ENCODE results near the gene PIGT.

Gene PIGT

DNA sequence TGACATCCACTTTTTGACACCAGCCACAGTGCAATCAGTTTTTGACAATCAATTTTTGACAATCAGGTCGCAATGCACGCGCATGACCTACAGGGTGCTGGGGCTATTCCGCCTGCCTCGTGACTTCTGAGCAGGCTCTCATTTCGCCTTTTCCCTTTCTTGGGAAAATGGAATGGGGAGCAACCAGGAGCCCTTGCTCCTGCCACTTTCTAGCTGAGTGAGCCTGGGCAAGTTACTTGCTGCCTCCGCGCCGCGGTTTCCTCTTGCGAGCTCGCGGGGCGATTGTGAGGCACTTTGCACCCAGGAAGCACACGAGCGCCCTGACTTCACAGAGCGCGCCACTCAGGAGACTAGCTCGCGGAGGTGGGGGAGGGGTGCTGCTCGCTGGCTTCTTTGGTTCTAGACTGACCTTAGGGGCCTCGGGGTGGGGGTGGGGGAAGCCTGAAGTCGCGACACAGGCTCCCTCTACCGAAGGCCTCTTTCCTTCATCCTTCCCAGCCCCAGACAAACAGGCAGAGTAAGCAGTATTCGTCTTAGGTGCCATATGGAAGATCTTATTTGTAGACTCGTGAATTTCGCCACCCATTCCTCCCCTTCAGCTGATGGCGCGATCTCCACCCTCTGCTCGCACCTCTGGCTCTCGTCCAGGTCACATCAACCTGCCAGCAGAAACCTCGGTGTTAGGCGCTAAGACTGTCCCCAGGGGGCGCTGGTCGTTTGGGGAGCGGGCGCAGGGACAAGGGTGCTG is 42.4 kb upstream of the PIGT start:
- H3K36me3 ChIP-seq, result no peaks in the 10 kb centered on the region
- H3K9me3 ChIP-seq, result no peaks in the 10 kb centered on the region
- peak overlapping the region; percentile 27; the same call in 1 of the 2 replicates for H3K4me3 ChIP-seq
- H3K27ac ChIP-seq, result no peak overlapping the region
- no peak overlapping the region for H3K9ac ChIP-seq
- peaks cover 52% of the 10 kb centered on the region for H3K4me1 ChIP-seq
- peaks cover 44% of the 10 kb centered on the region for H4K20me1 ChIP-seq
- H3K27me3 ChIP-seq, result no peaks in the 10 kb centered on the region; the same call in 1 of the 2 replicates
- peak overlapping the region; percentile 76 for H3K4me2 ChIP-seq
- no peak for TF ChIP-seq Cebpa-rat (IDR thresholded peaks at IDR 0.05)

GRCh38 chr20:45374101-45374467 is 41.9 kb upstream of the PIGT start:
- no peaks in the 10 kb centered on the region; the same call in 1 of the 2 replicates for H3K27me3 ChIP-seq
- peaks cover 47% of the 10 kb centered on the region for H3K4me1 ChIP-seq
- peak overlapping the region; percentile 76 for H3K4me2 ChIP-seq
- no peak overlapping the region for H3K27ac ChIP-seq
- no peaks in the 10 kb centered on the region for H3K9me3 ChIP-seq
- no peak overlapping the region for H3K4me3 ChIP-seq
- no peaks in the 10 kb centered on the region for H3K36me3 ChIP-seq
- no peak for TF ChIP-seq Cebpa-rat (IDR thresholded peaks at IDR 0.05)
- H4K20me1 ChIP-seq, result peaks cover 39% of the 10 kb centered on the region
- H3K9ac ChIP-seq, result no peak overlapping the region

- peak overlapping the region; percentile 76 for H3K4me2 ChIP-seq
- H3K9me3 ChIP-seq, result no peaks in the 10 kb centered on the region
- no peak overlapping the region for H3K9ac ChIP-seq
- H3K36me3 ChIP-seq, result no peaks in the 10 kb centered on the region
- no peaks in the 10 kb centered on the region; the same call in 1 of the 2 replicates for H3K27me3 ChIP-seq
- peaks cover 38% of the 10 kb centered on the region for H3K4me1 ChIP-seq
- H4K20me1 ChIP-seq, result peaks cover 30% of the 10 kb centered on the region
- no peak for TF ChIP-seq Cebpa-rat (IDR thresholded peaks at IDR 0.05)
- no peak overlapping the region for H3K27ac ChIP-seq
- H3K4me3 ChIP-seq, result no peak overlapping the region
Observed at GRCh38 chr20:45374966-45375365, 41.0 kb upstream of the PIGT start.

GRCh38 chr20:45377269-45377668 is 38.7 kb upstream of the PIGT start:
- peaks cover 28% of the 10 kb centered on the region for H3K4me1 ChIP-seq
- no peaks in the 10 kb centered on the region for H3K9me3 ChIP-seq
- no peak overlapping the region for H3K27ac ChIP-seq
- H3K36me3 ChIP-seq, result no peaks in the 10 kb centered on the region
- H3K4me3 ChIP-seq, result no peak overlapping the region
- TF ChIP-seq Cebpa-rat (IDR thresholded peaks at IDR 0.05), result no peak
- H3K9ac ChIP-seq, result no peak overlapping the region
- no peaks in the 10 kb centered on the region; the same call in 1 of the 2 replicates for H3K27me3 ChIP-seq
- H3K4me2 ChIP-seq, result no peak overlapping the region
- H4K20me1 ChIP-seq, result peaks cover 12% of the 10 kb centered on the region; the same call in 1 of the 2 replicates

- no peak within 1 kb of the TSS for H3K9ac ChIP-seq
- H4K20me1 ChIP-seq, result peaks cover 12% of the 10 kb centered on the region; the same call in 1 of the 2 replicates
- no peak within 1 kb of the TSS for H3K27ac ChIP-seq
- H3K36me3 ChIP-seq, result no peaks in the 10 kb centered on the region
- TF ChIP-seq Cebpa-rat (IDR thresholded peaks at IDR 0.05), result no peak
- H3K27me3 ChIP-seq, result no peaks in the 10 kb centered on the region; the same call in 1 of the 2 replicates
- H3K4me3 ChIP-seq, result no peak within 1 kb of the TSS
- H3K9me3 ChIP-seq, result no peaks in the 10 kb centered on the region
- no peak within 1 kb of the TSS for H3K4me2 ChIP-seq
- H3K4me1 ChIP-seq, result peaks cover 25% of the 10 kb centered on the region
Observed at GRCh38 chr20:45378191-45378590, 37.8 kb upstream of the PIGT start, which contains the start of gene TP53TG5. TP53TG5 (minus strand) TSS chr20:45378325; CDS start chr20:45378236, 89 bp downstream.

DNA sequence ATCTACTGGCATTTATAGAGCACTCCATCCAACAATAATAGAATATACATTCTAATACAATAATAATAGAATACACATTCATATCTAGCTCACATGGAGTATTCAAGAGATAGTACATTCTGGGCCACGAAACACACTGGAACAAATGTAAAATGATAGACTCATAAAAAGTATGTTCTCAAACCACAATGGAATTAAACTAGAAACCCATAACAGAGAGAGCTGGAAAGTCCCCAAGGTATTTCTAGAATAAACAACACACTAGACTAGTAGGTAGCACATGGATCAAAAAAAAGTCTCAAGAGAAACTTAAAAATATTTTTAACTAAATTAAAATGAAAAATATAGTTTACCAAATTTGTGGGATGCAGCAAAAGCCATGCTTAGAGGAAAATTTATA is 28.7 kb upstream of the PIGT start:
- H3K36me3 ChIP-seq, result no peaks in the 10 kb centered on the region
- H3K4me1 ChIP-seq, result peaks cover 7% of the 10 kb centered on the region
- H3K9me3 ChIP-seq, result no peaks in the 10 kb centered on the region
- TF ChIP-seq Cebpa-rat (IDR thresholded peaks at IDR 0.05), result no peak
- no peak overlapping the region for H3K9ac ChIP-seq
- H3K4me3 ChIP-seq, result no peak overlapping the region
- H3K27me3 ChIP-seq, result no peaks in the 10 kb centered on the region
- H3K27ac ChIP-seq, result no peak overlapping the region
- H3K4me2 ChIP-seq, result no peak overlapping the region
- no peaks in the 10 kb centered on the region for H4K20me1 ChIP-seq

GRCh38 chr20:45390931-45391330 is 25.0 kb upstream of the PIGT start:
- no peaks in the 10 kb centered on the region for H3K9me3 ChIP-seq
- H3K4me2 ChIP-seq, result no peak overlapping the region
- H3K4me1 ChIP-seq, result peaks cover 17% of the 10 kb centered on the region
- no peak overlapping the region for H3K4me3 ChIP-seq
- H3K9ac ChIP-seq, result no peak overlapping the region
- no peak for TF ChIP-seq Cebpa-rat (IDR thresholded peaks at IDR 0.05)
- H4K20me1 ChIP-seq, result no peaks in the 10 kb centered on the region
- no peaks in the 10 kb centered on the region for H3K36me3 ChIP-seq
- H3K27me3 ChIP-seq, result no peaks in the 10 kb centered on the region
- H3K27ac ChIP-seq, result no peak overlapping the region

DNA sequence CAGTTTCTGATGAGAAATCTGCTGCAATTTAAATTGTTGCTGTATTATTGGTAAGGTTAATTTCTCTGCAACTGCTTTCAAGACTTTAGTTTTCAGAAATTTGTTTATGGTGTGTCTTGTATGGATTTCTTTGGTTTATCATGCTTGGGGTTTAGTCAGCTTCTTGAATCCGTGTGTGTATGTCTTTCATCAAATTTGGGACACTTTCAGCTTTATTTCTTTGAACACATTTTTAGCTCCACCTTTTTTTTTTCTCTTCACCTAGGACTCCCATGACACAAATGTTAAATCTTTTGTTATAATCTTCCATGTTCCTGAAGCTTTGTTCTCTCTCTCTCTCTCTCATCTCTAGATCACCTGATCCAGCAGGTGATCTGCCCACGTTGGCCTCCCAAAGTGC is 24.4 kb upstream of the PIGT start:
- Histone ChIP-seq H3K36me3 (no peaks in the 10 kb centered on the region), H3K4me2 (no peak overlapping the region), H3K27me3 (no peaks in the 10 kb centered on the region), H3K4me1 (peaks cover 17% of the 10 kb centered on the region), H3K9ac (no peak overlapping the region), H4K20me1 (no peaks in the 10 kb centered on the region), H3K27ac (no peak overlapping the region), H3K9me3 (no peaks in the 10 kb centered on the region), H3K4me3 (no peak overlapping the region)
- no peak for TF ChIP-seq Cebpa-rat (IDR thresholded peaks at IDR 0.05)

- no peak overlapping the region for H3K9ac ChIP-seq
- H3K36me3 ChIP-seq, result no peaks in the 10 kb centered on the region
- no peak overlapping the region for H3K27ac ChIP-seq
- TF ChIP-seq Cebpa-rat (IDR thresholded peaks at IDR 0.05), result no peak
- peaks cover 17% of the 10 kb centered on the region for H3K4me1 ChIP-seq
- peak overlapping the region; percentile 17; the same call in 1 of the 2 replicates for H3K4me2 ChIP-seq
- H4K20me1 ChIP-seq, result no peaks in the 10 kb centered on the region
- H3K4me3 ChIP-seq, result no peak overlapping the region
- no peaks in the 10 kb centered on the region for H3K9me3 ChIP-seq
- no peaks in the 10 kb centered on the region for H3K27me3 ChIP-seq
Observed at GRCh38 chr20:45392733-45393132, 23.2 kb upstream of the PIGT start.

DNA sequence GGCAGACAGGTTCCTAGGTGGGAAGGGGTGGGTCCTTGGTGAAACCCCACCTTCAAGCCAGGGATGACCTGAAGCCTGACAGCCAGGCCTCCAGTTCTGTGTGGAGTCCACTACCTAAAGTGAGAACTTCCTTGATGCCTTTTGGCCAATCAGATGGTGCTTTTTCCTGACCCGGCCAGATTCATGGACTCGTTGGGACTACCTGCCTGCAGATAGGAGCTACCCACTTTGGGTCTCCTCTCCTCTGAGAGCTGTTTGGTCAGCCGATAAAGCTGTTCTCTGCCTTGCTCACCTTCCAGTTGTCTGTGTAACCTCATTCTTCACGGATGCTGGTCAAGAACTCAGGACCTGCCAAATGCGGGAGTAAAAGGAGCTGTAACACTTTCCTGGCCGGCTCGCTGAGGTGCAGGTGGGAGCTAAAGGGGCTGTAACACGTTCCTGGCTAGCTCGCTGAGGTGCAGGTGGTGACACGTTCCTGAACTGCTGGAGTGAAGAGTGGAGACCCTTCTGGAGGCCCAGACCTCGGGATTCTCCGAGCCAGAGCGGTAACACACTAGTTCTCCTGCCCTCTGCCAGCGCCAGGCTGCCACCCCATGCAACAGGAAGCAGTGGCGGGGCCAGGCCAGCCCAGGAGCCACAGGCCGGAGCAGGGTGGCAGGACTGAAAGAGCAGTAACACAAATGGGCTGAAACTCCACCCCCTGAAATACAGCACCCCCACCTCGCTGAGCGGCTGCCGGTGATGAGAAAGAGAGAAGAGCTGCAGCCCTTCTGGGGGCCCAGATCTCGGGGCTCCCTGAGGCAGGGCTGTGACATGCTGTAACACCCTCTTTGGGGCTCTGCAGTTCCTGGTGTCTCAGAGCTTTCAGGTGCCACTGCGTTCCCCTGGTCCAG is 21.5 kb upstream of the PIGT start:
- no peaks in the 10 kb centered on the region for H4K20me1 ChIP-seq
- H3K36me3 ChIP-seq, result no peaks in the 10 kb centered on the region
- H3K9me3 ChIP-seq, result peaks cover 3% of the 10 kb centered on the region
- no peak overlapping the region for H3K4me3 ChIP-seq
- H3K4me1 ChIP-seq, result peaks cover 17% of the 10 kb centered on the region
- no peak overlapping the region for H3K9ac ChIP-seq
- H3K27me3 ChIP-seq, result no peaks in the 10 kb centered on the region
- no peak overlapping the region for H3K4me2 ChIP-seq
- TF ChIP-seq Cebpa-rat (IDR thresholded peaks at IDR 0.05), result no peak
- H3K27ac ChIP-seq, result no peak overlapping the region

Measured in BLaER1 (cell line).